GM12878 (cell line): ENCODE data around the gene SYTL2.

Experiments
- CTCF ChIP-seq, 3 experiments: IDR thresholded peaks in 2 of 3; conservative IDR thresholded peaks in 1 of 3; 2 replicates each; pipeline ENCODE4 v1.5.1; 2011; ENCODE audit warnings: low read depth in 3 of 3, low read length in 3 of 3, mild to moderate bottlenecking in 3 of 3, control low read depth in 2 of 3, moderate library complexity in 2 of 3, inconsistent platforms in 1 of 3, mixed read lengths in 1 of 3; ENCODE audit not compliant: control insufficient read depth in 2 of 3, insufficient read depth in 1 of 3; ENCODE audit errors: extremely low read depth in 1 of 3
- IRF3 ChIP-seq: fragments of 450-650 bp; IDR thresholded peaks from 2 replicates; pipeline ENCODE4 v1.6.1; 2014; ENCODE audit warnings: mild to moderate bottlenecking

- no peak for TF ChIP-seq CTCF (IDR thresholded peaks at IDR 0.05 in 2 of 3, conservative IDR thresholded peaks at IDR 0.05 in 1 of 3; ENCODE audit: control insufficient read depth in 2 of 3, extremely low read depth in 1 of 3, insufficient read depth in 1 of 3, low read depth in 3 of 3, low read length in 3 of 3)
- TF ChIP-seq IRF3, result no peak
Measured at GRCh38 chr11:85806876-85807275, 4.1 kb downstream of the SYTL2 start.
